Gastrocnemius medialis (tissue), 4 donors: ENCODE data around the gene ZNF3. TPM values are rescaled to one million over a fixed set of nuclear protein-coding genes. Genes with fewer than 3 reads are reported as not detected.
A peak's percentile ranks its signal among the peaks of the same experiment; 100 is the strongest.

Experiments used
- ATAC-seq, 2 donors: fragments of 150-250 bp; one replicate each; pipeline ENCODE4 v1.9.1; 2016
- DNase-seq, 2 donors: peaks; one replicate each; pipeline ENCODE4 v3.0.0-alpha.2; 2019
- H3K27ac ChIP-seq, 4 donors: fragments of 200-600 bp; sonication (generic); 1 replicate in 1 of 4; 2 replicates in 3 of 4; pipeline ENCODE4 v1.5.1; 2016 to 2018; ENCODE audit warnings: mild to moderate bottlenecking in 2 of 4, moderate library complexity in 1 of 4
- H3K27me3 ChIP-seq, 3 donors: fragments of 200-600 bp; sonication (generic) in 2 of 3; 1 replicate in 1 of 3; 2 replicates in 2 of 3; pipeline versions ENCODE4 v1.5.1 to v1.6.0; 2016 to 2019; ENCODE audit warnings: mild to moderate bottlenecking in 1 of 3, moderate library complexity in 1 of 3
- H3K36me3 ChIP-seq, 2 donors: fragments of 200-600 bp; sonication (generic) in 1 of 2; one replicate each; pipeline ENCODE4 v1.5.1; 2017 to 2018
- H3K4me1 ChIP-seq, 2 donors: fragments of 200-600 bp; sonication (generic) in 1 of 2; one replicate each; pipeline ENCODE4 v1.5.1; 2016 to 2017; ENCODE audit warnings: mild to moderate bottlenecking in 2 of 2
- H3K4me3 ChIP-seq, 4 donors: fragments of 200-600 bp; sonication (generic) in 3 of 4; 1 replicate in 1 of 4; 2 replicates in 3 of 4; pipeline ENCODE4 v1.5.1; 2016 to 2019; ENCODE audit warnings: mild to moderate bottlenecking in 2 of 4
- H3K9me3 ChIP-seq, 3 donors: fragments of 200-600 bp; sonication (generic) in 2 of 3; 1 replicate in 1 of 3; 2 replicates in 2 of 3; pipeline ENCODE4 v1.5.1; 2016 to 2019
- CTCF ChIP-seq, 5 experiments: fragments of 450-650 bp in 3 of 5; fragments of 200-600 bp in 2 of 5; sonication (generic) in 2 of 5; IDR thresholded peaks in 4 of 5; conservative IDR thresholded peaks in 1 of 5; 1 replicate in 4 of 5; 2 replicates in 1 of 5; pipeline ENCODE4 v1.5.1; 2016 to 2019; ENCODE audit warnings: antibody characterized with exemption in 5 of 5, mild to moderate bottlenecking in 3 of 5, moderate library complexity in 3 of 5
- POLR2A ChIP-seq, 2 donors: fragments of 450-650 bp; IDR thresholded peaks; one replicate each; pipeline ENCODE4 v1.6.1; 2017; ENCODE audit warnings: antibody characterized with exemption in 2 of 2, mild to moderate bottlenecking in 2 of 2, moderate library complexity in 2 of 2
- in situ Hi-C, 4 donors: fragments of 200-750 bp; cut with MboI; loops; one replicate each; pipeline versions ENCODE4 v1.15.0 to v1.8.0; 2017; ENCODE audit warnings: low sequenced_read_pairs in 4 of 4
- intact Hi-C: fragments of 100-400 bp; cut with DNase I; formaldehyde crosslinking; loops from one replicate; pipeline ENCODE4 v1.15.1; 2023; ENCODE audit warnings: low total_unique reads
- total RNA-seq, 4 donors: library from RNA; depleted of rRNA; stranded (reverse); fragments of >200 nt; gene quantifications; one replicate each; pipeline versions ENCODE4 v1.1.0 to v1.2.3, GENCODE V29; 2016

The ZNF3 gene
- total RNA-seq, 4 donors from 2014 or later, result 11.2 to 19.2 (median 16.1) TPM

- H3K27me3 ChIP-seq, result no peaks in the 10 kb centered on the region
- in situ Hi-C loops, result no loop called here
- no peak overlapping the region for H3K4me3 ChIP-seq
- peaks cover 0 to 4% of the 10 kb centered on the region in 2 donors for H3K4me1 ChIP-seq
- intact Hi-C loops, result no loop called here
- no peak overlapping the region for H3K27ac ChIP-seq
- no peak for TF ChIP-seq POLR2A (IDR thresholded peaks at IDR 0.05)
- TF ChIP-seq CTCF (IDR thresholded peaks at IDR 0.05 in 4 of 5, conservative IDR thresholded peaks at IDR 0.05 in 1 of 5), result no peak
- peaks cover 0 to 75% of the 10 kb centered on the region in 2 donors for H3K36me3 ChIP-seq
- DNase-seq (no peak), ATAC-seq (no peak)
- H3K9me3 ChIP-seq, result no peaks in the 10 kb centered on the region
Measured at GRCh38 chr7:100061518-100062193, 19.9 kb downstream of the ZNF3 start.

- H3K36me3 ChIP-seq, result peaks cover 0 to 66% of the 10 kb centered on the region in 2 donors
- intact Hi-C loops (no loop called here), in situ Hi-C loops (no loop called here)
- H3K27me3 ChIP-seq, result no peaks in the 10 kb centered on the region
- H3K4me3 ChIP-seq, result no peak overlapping the region
- DNase-seq (no peak), ATAC-seq (no peak)
- no peaks in the 10 kb centered on the region for H3K4me1 ChIP-seq
- TF ChIP-seq CTCF (IDR thresholded peaks at IDR 0.05 in 4 of 5, conservative IDR thresholded peaks at IDR 0.05 in 1 of 5) (no peak), POLR2A (IDR thresholded peaks at IDR 0.05) (no peak)
- no peaks in the 10 kb centered on the region for H3K9me3 ChIP-seq
- H3K27ac ChIP-seq, result no peak overlapping the region
Measured at GRCh38 chr7:100059251-100059739, 22.2 kb downstream of the ZNF3 start.

GRCh38 chr7:100057006-100057405, 24.5 kb downstream of the ZNF3 start:
- DNase-seq (no peak), ATAC-seq (no peak)
- H3K9me3 ChIP-seq, result no peaks in the 10 kb centered on the region
- H3K4me3 ChIP-seq, result no peak overlapping the region
- TF ChIP-seq POLR2A (IDR thresholded peaks at IDR 0.05) (no peak), CTCF (IDR thresholded peaks at IDR 0.05 in 4 of 5, conservative IDR thresholded peaks at IDR 0.05 in 1 of 5) (no peak)
- H3K4me1 ChIP-seq, result peaks cover 0 to 6% of the 10 kb centered on the region in 2 donors
- H3K36me3 ChIP-seq, result peaks cover 0 to 55% of the 10 kb centered on the region in 2 donors
- in situ Hi-C loops, result no loop called here
- H3K27ac ChIP-seq, result no peak overlapping the region
- intact Hi-C loops, result no loop called here
- no peaks in the 10 kb centered on the region for H3K27me3 ChIP-seq

GRCh38 chr7:100053215-100053614, 28.3 kb downstream of the ZNF3 start:
- Histone ChIP-seq H3K4me3 (no peak overlapping the region), H3K27me3 (no peaks in the 10 kb centered on the region), H3K27ac (peak overlapping the region in 2 of 4 donors; percentile 44 to 58), H3K9me3 (no peaks in the 10 kb centered on the region), H3K36me3 (peaks cover 0 to 18% of the 10 kb centered on the region in 2 donors), H3K4me1 (peaks cover 8 to 15% of the 10 kb centered on the region in 2 donors)
- intact Hi-C loops (loop anchor here (1.0 to 2.0 kb wide), 2 partner anchors 58 to 74 kb away; no protein-coding TSS in a partner anchor), in situ Hi-C loops (no loop called here)
- DNase-seq, result peak; percentile 25 to 60
- ATAC-seq, result peak; percentile 66 to 75
- TF ChIP-seq POLR2A (IDR thresholded peaks at IDR 0.05) (no peak), CTCF (IDR thresholded peaks at IDR 0.05 in 4 of 5, conservative IDR thresholded peaks at IDR 0.05 in 1 of 5) (peak in 1 of 5 experiments; percentile 17)
